Activated B cell treated with CpG ODN at 0.5 μM for 24 hours (primary cell): ENCODE results near the gene SYPL1. TPM values are rescaled to one million over a fixed set of nuclear protein-coding genes. Genes with fewer than 3 reads are reported as not detected.

Experiments used
- ATAC-seq: fragments of 200-7000 bp; cut with Tn5 transposase; one replicate; pipeline ENCODE4 v1.10.0; 2021; ENCODE audit warnings: low read depth, mild to moderate bottlenecking, moderate library complexity
- CTCF ChIA-PET: fragments of 350-600 bp; sonication (Branson Sonifier 250); formaldehyde crosslinking; loops from one replicate; lab custom pipeline; 2021; ENCODE audit warnings: antibody characterized with exemption; lab: Charles Lee
- POLR2A ChIA-PET: fragments of 350-600 bp; sonication (Branson Sonifier 250); formaldehyde crosslinking; loops from one replicate; lab custom pipeline; 2021; ENCODE audit warnings: antibody characterized with exemption; lab: Charles Lee
- DNase-seq: peaks from one replicate; pipeline ENCODE4 v3.0.0; 2022
- H3K27ac Mint-ChIP-seq: one replicate; pipeline ENCODE4 v1.8.0; 2020; ENCODE audit warnings: mixed read lengths
- H3K27me3 Mint-ChIP-seq: one replicate; pipeline ENCODE4 v1.8.0; 2021; ENCODE audit warnings: mixed read lengths
- H3K36me3 Mint-ChIP-seq: one replicate; pipeline ENCODE4 v1.8.0; 2021; ENCODE audit warnings: low read depth, mixed read lengths
- H3K4me1 Mint-ChIP-seq: one replicate; pipeline ENCODE4 v1.8.0; 2021; ENCODE audit warnings: mixed read lengths
- H3K4me3 Mint-ChIP-seq: one replicate; pipeline ENCODE4 v1.8.0; 2020; ENCODE audit warnings: mild to moderate bottlenecking, mixed read lengths
- H3K9me3 Mint-ChIP-seq: one replicate; pipeline ENCODE4 v1.8.0; 2020; ENCODE audit warnings: mixed read lengths
- CTCF ChIP-seq: fragments of 200-600 bp; IDR thresholded peaks from one replicate; pipeline ENCODE4 v1.8.0; 2022; ENCODE audit warnings: antibody characterized with exemption, mild to moderate bottlenecking
- intact Hi-C: fragments of 100-400 bp; cut with micrococcal nuclease; formaldehyde crosslinking; loops from one replicate; pipeline ENCODE4 v1.15.1; 2024
- total RNA-seq: library from RNA; stranded (reverse); gene quantifications from 2 replicates; pipeline ENCODE4 v1.2.3, GENCODE V29; 2022

The SYPL1 gene
- total RNA-seq, 1 donor from 2014 or later, result 116 TPM

GRCh38 chr7:106053109-106053508 is 59.0 kb downstream of the SYPL1 start:
- DNase-seq (no peak), ATAC-seq (no peak)
- Mint-ChIP-seq H3K27me3 (no peaks in the 10 kb centered on the region), H3K4me3 (no peak overlapping the region), H3K36me3 (no peaks in the 10 kb centered on the region), H3K27ac (no peak overlapping the region), H3K4me1 (peaks cover 51% of the 10 kb centered on the region), H3K9me3 (no peaks in the 10 kb centered on the region)
- CTCF ChIA-PET, result interaction anchor here (9.5 kb wide), 1 partner anchor 101 kb away, joined by 247 read pairs; no protein-coding TSS in a partner anchor
- POLR2A ChIA-PET, result interaction anchor here (0.7 kb wide), 1 partner anchor 47 kb away, joined by 3 read pairs; no protein-coding TSS in a partner anchor
- TF ChIP-seq CTCF, result no peak
- intact Hi-C loops, result no loop called here

- Mint-ChIP-seq H3K9me3 (no peaks in the 10 kb centered on the region), H3K36me3 (no peaks in the 10 kb centered on the region), H3K27me3 (no peaks in the 10 kb centered on the region), H3K4me1 (peaks cover 47% of the 10 kb centered on the region), H3K27ac (no peak overlapping the region), H3K4me3 (no peak overlapping the region)
- no peak for TF ChIP-seq CTCF
- CTCF ChIA-PET, result no interaction called here
- DNase-seq (no peak), ATAC-seq (no peak)
- POLR2A ChIA-PET, result interaction anchor here (0.6 to 0.7 kb wide), 2 partner anchors 48 to 104 kb away, joined by 3 to 7 read pairs; no protein-coding TSS in a partner anchor
- intact Hi-C loops, result no loop called here
Measured at GRCh38 chr7:106052681-106053080, 59.4 kb downstream of the SYPL1 start.

- CTCF ChIA-PET, result interaction anchor here (1.3 to 2.9 kb wide), 3 partner anchors 8 to 290 kb away, joined by 5 to 15 read pairs (median 6); no protein-coding TSS in a partner anchor
- H3K36me3 Mint-ChIP-seq, result no peaks in the 10 kb centered on the region
- POLR2A ChIA-PET, result interaction anchor here (0.7 kb wide), 1 partner anchor 781 kb away, joined by 3 read pairs; no protein-coding TSS in a partner anchor
- peak overlapping the region; percentile 51 for H3K27ac Mint-ChIP-seq
- no peak overlapping the region for H3K4me3 Mint-ChIP-seq
- no peaks in the 10 kb centered on the region for H3K27me3 Mint-ChIP-seq
- H3K4me1 Mint-ChIP-seq, result peaks cover 35% of the 10 kb centered on the region
- DNase-seq, result no peak
- no peak for ATAC-seq
- intact Hi-C loops, result no loop called here
- no peak for TF ChIP-seq CTCF
- H3K9me3 Mint-ChIP-seq, result no peaks in the 10 kb centered on the region
Measured at GRCh38 chr7:106050746-106051117, 61.4 kb downstream of the SYPL1 start.

GRCh38 chr7:106050002-106050745 is 61.9 kb downstream of the SYPL1 start:
- H3K4me1 Mint-ChIP-seq, result peaks cover 35% of the 10 kb centered on the region
- no peaks in the 10 kb centered on the region for H3K9me3 Mint-ChIP-seq
- H3K36me3 Mint-ChIP-seq, result no peaks in the 10 kb centered on the region
- H3K27me3 Mint-ChIP-seq, result no peaks in the 10 kb centered on the region
- no peak overlapping the region for H3K27ac Mint-ChIP-seq
- POLR2A ChIA-PET, result interaction anchor here (0.7 kb wide), 1 partner anchor 780 kb away, joined by 3 read pairs; no protein-coding TSS in a partner anchor
- CTCF ChIA-PET, result interaction anchor here (1.3 to 2.9 kb wide), 3 partner anchors 8 to 290 kb away, joined by 5 to 15 read pairs (median 6); no protein-coding TSS in a partner anchor
- intact Hi-C loops, result no loop called here
- no peak for DNase-seq
- no peak for TF ChIP-seq CTCF
- H3K4me3 Mint-ChIP-seq, result no peak overlapping the region
- ATAC-seq, result no peak

GRCh38 chr7:106049139-106049752 is 62.9 kb downstream of the SYPL1 start:
- Mint-ChIP-seq H3K27me3 (no peaks in the 10 kb centered on the region), H3K36me3 (no peaks in the 10 kb centered on the region), H3K9me3 (no peaks in the 10 kb centered on the region), H3K4me3 (no peak overlapping the region), H3K4me1 (peaks cover 31% of the 10 kb centered on the region), H3K27ac (peak overlapping the region; percentile 56)
- no peak for TF ChIP-seq CTCF
- no peak for DNase-seq
- ChIA-PET POLR2A (no interaction called here), CTCF (interaction anchor here (2.9 to 3.5 kb wide), 2 partner anchors 105 to 288 kb away, joined by 15 to 16 read pairs; no protein-coding TSS in a partner anchor)
- intact Hi-C loops, result no loop called here
- peak; percentile 88 for ATAC-seq
